NCI-H2107 (cell line): Measurements from ENCODE around the gene STX1B.
"Not testable (repeated sequence)": the region's sequence is repeated elsewhere in the genome, so short reads cannot be mapped to it uniquely, and the experiment has no call there.

Experiments
- DNase-seq: peaks from one replicate; lab custom pipeline; 2025; lab: John Stamatoyannopoulos, UW

Gene STX1B

GRCh38 chr16:31010585-31011325, at the start of gene STX1B:
STX1B (minus strand) TSS chr16:31010638; CDS start chr16:31010396, 242 bp downstream.
- DNase-seq, result no peak

DNA sequence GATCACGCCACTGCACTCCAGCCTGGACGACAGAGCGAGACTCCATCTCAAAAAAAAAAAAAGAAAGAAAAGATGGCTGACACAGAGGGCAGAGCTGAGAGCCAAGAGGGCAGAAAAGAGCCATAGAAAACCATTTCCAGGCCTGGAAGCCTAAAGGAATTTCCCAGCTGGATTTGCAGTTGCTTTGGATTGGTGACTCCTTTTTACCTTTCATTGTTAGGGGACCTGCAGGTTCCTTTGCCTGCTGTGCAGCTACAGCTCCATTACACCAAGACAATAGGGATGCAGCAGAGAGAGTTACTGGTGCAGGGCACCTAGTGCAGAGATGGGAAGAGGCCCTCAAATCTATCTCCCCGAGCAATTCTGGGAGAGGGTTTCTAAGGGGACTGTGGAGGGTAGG, 45.2 kb upstream of the STX1B start:
- DNase-seq, result no peak

GRCh38 chr16:31052114-31052513, 41.7 kb upstream of the STX1B start:
- DNase-seq, result no peak

- no peak for DNase-seq
These were observed 40.0 kb upstream of the STX1B start for GRCh38 chr16:31050280-31051030.

DNA sequence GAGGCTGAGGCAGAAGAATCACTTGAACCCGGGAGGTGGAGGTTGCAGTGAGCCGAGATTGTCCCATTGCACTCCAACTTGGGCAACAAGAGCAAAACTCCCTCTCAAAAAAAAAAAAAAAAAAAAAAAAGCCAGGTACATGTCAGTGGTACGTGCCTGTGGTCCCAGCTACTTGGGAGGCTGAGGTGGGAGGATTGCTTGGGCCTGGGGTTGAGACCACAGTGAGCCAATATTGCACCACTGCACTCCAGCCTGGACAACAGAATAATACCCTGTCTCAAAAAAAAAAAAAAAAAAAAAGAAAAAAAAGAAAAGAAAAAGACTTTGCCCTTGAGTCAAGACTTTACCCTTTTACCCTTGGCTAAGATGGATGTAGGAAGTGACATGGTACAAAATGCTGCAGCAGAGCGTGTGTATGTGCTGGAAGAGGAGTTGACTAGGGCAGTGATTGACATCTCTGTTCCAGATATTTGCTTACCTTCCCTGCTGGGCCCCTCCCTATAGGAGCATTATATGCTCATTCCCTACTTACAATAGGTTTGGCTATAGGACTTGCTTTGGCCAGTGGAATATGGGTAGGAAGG, 33.6 kb upstream of the STX1B start:
- no peak for DNase-seq

DNA sequence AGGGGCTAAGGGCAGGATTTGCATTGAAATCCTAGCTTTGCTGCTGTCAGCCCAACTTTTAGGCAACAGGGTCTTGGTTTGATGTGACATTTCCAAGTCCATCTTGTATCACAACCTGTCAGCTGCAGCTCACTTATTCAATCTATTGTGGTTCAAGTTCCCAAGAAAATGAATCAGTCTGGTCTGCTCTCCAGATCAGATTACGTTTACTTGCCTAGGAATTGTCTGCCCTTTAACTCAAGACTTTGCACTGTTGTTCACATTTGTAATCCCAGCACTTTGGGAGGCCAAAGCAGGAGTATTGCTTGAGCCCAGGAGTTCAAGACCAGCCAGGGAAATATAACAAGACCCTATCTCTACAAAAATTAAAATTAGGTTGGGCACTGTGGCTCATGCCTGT, 32.9 kb upstream of the STX1B start:
- DNase-seq, result no peak

GRCh38 chr16:31042866-31043265, 32.4 kb upstream of the STX1B start:
- DNase-seq, result no peak

- no peak for DNase-seq
These were observed 28.6 kb upstream of the STX1B start for GRCh38 chr16:31038993-31039392.

GRCh38 chr16:31036691-31037090, 26.3 kb upstream of the STX1B start:
- no peak for DNase-seq

- peak; percentile 17 for DNase-seq
These were observed 23.5 kb upstream of the STX1B start for GRCh38 chr16:31033709-31034492.

DNA sequence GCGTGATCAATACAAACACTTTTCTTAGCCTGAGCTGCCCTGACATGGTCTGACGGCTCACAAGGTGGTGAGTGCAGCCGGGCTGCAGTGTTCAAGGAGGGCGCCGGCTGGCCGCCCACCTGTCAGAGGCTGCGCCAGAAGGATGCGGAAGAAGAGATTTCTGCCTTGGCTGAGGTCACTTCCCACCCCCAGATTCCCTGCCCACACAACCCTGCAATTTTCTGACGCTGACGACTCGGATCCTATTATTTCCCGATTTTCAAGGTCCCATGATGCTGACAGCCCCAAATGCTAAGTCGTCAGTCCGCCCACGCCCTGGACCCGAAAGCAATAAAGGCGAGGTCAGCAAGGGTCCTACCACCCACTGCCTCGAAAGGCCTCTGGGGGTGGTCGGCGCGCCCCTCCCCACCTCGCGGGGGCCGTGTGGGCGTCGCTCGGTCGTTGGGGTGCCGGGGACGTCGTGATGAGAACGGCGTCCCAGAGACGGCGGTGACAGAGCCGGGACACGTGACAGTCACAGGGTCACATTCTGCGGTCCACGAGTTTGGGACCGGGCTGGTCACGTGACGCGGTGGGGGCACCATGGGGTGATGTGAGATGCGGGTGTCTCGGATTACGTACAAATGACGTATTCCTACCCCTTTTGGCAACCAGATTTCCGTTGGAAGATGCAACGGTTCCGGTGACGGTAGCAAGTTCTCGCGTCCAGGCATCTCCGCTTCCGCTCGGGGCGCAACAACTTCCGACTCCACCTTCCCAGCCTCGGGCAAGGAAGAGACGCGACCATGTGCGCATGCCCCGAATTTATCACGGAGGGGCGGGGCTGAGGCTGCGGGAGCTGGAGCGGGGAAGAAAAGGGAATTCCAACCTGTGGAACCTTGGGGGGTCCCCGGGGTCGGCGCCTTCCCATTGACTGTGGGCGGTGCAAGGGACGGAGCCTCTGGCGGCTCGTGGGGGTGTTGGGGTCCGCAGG, 22.6 kb upstream of the STX1B start, which contains the start of gene STX4:
Gene STX4 (plus strand): TSS at position 823 of the 973 bp plus-strand sequence. CDS start 248 bp downstream, outside the sequence.
- peak; percentile 94 for DNase-seq

- no peak for DNase-seq
These were observed 20.8 kb upstream of the STX1B start for GRCh38 chr16:31031276-31031675.

- no peak for DNase-seq
These were observed 18.8 kb upstream of the STX1B start for GRCh38 chr16:31029272-31029671.

GRCh38 chr16:31025339-31025738, 14.9 kb upstream of the STX1B start:
- DNase-seq, result no peak

DNA sequence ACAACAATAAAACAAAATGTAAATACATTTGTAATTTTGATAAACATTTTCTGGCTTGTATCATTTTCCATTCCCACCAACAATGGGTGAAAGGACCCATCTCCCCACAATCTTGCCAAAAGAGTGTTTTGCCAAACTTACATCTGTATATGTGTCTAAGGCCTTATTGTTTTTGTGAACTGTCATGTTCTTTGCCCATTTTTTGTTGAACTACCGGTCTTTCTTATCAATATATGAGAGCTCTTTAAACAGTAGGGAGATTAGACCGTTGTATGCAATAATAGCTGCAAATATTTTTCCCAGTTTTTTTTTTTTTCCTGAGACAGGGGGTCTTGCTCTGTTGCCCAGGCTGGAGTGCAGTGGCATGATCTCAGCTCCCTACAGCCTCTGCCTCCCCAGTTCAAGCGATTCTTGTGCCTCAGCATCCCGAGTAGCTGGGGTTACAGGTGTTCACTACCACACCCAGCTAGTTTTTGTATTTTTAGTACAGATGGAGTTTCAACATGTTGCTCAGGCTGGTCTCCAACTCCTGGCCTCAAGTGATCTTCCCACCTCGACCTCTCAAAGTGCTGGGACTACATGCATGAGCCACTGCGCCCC, 13.3 kb upstream of the STX1B start:
- DNase-seq, result no peak

DNA sequence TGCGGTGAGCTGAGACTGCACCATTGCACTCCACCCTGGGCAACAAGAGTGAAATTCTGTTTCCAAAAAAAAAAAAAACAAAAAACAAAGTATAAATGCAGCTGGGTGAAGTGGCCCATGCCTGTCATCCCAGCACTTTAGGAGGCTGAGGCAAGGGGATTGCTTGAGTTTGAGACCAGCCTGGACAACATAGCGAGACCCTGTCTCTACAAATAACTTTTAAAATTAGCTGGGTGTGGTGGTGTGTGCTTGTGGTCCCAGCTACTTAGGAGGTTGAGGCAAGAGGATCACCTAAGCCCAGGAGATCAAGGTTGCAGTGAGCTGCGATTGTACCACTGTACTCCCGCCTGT, 12.8 kb upstream of the STX1B start:
- no peak for DNase-seq

- no peak for DNase-seq
These were observed 12.3 kb upstream of the STX1B start for GRCh38 chr16:31022544-31023251.

DNA sequence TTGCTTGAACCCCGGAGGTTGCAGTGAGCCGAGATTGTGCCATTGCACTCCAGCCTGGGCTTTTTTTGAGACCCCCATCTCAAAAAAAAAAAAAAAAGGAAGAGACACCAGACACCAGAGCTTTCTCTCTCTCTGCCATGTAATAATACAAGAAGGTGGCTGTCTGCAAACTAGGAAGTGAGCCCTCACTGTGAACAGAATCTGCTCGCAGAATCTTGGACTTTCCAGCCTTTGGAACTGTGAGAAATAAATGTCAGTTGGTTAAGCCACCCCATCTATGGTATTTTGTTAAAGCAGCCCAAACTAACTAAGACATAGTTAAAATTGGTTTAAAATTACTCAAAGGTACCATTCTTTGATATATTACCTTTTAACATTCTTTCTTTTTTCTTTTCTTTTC, 10.1 kb upstream of the STX1B start:
- DNase-seq, result no peak

DNA sequence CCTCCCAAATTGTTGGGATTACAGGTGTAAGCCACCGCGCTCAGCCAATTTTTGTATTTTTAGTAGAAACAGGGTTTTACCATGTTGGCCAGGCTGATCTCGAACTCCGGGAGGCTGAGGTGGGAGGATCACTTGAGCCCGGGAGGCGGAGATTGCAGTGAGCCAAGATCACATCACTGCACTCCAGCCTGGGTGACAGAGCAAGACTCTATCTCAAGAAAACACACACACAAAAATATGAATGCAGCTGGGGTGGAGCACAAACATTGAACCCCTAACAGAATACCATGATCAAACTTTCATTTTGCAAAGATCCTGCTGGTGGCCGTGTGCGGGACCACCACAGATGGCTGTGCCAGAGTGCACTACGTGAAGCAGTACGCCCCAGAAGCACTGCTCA, 7.3 kb upstream of the STX1B start:
- not testable (repeated sequence) for DNase-seq

DNA sequence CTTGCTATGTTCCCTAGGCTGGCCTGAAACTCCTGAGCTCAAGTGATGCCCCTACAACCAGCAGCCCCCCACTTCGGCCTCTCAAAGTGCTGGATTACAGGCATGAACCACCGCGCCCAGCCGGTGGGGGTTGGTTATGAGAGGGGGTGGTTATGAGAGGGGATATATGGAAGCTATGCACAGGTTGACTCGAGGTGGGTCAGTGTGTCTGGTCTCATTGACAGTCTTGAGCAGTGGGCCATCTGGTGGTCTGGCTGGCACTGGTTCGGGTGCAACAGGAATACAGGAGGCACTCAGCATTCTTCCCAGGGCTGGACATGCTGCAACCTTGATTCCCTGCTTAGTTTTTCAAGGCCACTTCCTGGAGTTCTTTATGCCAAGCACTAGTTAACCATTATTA, 5.6 kb upstream of the STX1B start:
- no peak for DNase-seq
